Stimulated activated CD8-positive, alpha-beta memory T cell treated with anti-CD3 and anti-CD28 coated beads, Interleukin-12 subunit alpha, Interleukin-12 subunit beta, amount 100 ng/mL, for 24 hours (primary cell): Measurements from ENCODE around the gene SBNO2.

Experiments used
- DNase-seq: peaks from one replicate; pipeline ENCODE4 v3.0.0-alpha.2; 2020; ENCODE audit errors: extremely low read depth

The SBNO2 gene

GRCh38 chr19:1169921-1170885, 3.9 kb downstream of the SBNO2 start:
- DNase-seq = no peak

DNA sequence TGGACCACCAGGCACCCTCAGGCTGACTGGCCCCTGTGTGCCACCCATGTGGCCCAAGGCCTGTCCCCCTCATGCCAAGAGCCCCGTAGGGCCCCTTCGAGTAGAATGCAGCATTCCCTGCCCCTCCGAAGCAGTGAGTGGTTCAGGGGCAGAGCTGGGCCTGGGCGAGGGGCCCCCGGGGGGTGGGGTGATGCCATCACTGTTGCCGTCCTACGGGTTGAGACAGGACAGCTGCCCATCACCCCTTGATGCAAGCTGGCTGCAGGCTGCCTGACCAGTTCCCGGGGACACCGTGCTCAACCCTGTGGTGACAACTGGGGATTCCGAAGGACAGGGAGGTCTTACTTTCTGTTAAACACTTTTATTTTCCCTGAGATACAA, 4.7 kb downstream of the SBNO2 start:
- no peak for DNase-seq

DNA sequence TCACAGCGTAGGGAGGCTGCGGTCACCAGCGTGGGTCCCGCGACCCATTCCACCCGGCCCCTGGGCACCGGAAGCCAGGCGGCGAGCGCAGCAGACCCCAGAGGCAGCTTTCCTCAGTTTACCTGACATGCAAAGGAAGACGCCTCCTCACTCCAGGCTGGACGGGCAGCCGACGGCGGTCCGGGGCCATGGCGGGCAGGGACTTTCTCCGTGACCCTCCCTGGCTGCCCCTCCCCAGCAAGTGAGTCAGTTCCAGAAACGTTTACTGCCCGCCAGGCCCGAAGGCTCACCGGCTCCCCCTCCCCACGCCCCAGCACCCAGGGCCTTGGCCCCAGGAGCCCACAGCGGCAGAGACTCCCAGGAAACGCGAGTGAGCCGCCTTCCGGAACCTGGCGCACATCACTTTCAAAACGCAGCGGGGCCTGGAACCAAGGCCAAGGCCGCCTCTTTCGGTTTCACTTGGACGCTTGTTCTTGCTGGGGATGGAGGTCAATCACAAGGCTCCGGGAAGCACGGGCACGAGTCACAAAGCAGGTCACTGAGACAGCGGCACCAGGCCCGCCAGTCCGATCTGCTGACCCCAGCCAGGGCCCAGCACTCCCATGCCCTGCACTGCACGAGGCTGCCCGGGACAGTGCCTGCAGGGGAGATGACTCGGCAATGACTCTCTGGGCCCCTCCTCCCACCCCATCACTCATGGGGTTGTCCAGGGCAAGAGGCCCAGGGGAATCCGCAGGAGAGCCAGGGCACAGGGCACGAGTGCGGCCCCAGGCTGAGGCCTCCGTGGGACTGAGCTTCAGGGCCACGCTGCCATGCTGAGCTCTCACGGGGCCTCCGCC, 5.3 kb downstream of the SBNO2 start:
- no peak for DNase-seq

- no peak for DNase-seq
These were observed 6.1 kb downstream of the SBNO2 start for GRCh38 chr19:1167687-1168571.

DNA sequence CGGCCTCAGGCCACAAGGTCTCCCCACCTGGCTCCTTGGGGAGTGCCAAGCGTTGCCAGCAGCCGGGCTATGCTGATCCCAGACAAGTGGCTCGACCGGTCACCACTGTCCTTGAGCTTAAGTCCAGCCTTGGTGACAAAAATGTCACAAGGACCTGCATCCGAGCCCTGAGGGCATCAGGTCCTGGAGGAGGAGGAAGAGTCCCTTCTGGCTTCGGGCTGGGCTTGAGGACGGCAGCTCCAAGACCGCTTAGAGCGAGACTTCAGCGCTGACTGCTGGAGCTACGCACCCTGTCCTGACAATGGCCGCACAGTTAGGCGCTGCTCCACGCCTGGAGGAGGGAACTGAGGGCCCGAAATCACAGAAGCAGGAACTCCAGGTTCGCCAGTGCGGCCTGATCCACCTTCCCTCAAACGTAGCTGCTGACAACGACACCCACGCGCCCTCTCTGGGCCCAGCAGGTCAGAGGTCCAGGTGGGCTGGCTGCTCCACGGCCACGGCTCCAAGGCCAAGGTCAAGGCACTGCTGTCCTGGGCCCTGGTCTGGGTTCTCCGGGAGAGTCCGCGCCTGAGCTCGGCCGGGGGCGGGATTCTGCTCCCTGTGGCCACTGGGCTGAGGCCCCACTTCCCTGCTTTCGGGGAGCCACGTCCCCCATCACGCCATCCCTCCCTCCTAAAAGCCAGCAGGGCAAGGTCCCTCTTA, 7.0 kb downstream of the SBNO2 start:
- no peak for DNase-seq

DNA sequence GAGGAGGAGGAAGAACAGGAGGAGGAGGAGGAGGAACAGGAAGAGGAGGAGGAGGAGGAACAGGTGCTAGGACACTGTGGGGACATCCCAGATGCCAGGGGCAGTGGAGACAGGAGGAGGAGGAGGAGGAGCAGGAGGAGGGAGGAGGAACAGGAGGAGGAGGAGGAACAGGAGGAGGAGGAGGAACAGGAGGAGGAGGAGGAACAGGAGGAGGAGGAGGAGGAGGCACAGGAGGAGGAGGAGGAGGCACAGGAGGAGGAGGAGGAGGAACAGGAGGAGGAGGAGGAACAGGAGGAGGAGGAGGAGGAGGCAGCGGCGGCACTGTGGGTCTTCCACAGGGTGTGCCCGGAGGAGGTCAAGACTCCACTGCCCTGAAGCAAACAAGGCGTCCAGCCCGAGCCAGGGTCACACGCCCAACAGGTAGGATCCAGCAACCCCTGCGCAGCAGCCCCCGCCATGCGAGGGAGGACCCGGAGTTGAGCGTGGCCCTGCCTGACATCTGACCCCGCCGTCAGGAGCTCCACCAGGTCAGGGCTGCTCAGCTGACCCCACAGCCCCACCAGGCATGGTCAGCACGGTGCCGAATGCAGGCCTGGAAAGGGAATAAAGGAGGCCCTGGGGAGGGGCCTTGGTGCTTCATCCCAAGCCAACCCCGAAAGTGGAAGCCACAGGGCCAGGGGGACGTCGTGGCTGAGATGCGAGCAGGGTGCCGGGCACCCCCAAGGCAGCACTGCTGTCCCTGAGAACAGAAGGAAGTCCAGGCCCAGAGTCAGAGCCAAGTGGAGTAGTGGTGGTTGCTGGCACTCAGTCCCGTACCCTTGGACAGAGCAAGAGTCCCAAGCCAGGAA, 9.2 kb downstream of the SBNO2 start:
- DNase-seq = no peak

DNA sequence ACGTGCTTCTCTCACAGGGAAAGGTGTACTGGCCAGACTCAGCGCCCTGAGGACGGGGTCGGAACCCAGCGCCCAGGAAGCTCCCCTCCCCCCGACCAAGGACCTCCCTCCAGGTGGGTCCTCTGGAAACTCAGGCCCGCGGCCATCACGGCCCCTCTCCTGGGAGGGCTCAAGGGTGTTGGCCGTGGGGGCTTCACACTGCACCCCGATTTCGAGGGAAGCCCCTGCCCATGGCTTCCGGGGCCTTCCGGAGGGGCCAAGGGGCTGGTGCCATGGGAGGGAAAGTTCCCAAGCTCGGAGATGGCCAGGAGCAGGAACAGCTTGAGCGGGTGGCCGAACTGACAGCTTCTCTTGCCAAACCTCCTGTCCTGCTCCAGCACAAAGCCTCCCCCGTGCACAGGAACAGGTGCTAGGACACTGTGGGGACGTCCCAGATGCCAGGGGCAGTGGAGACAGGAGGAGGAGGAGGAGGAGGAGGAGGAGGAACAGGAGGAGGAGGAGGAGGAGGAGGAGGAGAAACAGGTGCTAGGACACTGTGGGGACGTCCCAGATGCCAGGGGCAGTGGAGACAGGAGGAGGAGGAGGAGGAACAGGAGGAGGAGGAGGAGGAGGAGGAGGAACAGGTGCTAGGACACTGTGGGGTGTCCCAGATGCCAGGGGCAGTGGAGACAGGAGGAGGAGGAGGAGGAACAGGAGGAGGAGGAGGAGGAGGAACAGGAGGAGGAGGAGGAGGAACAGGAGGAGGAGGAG, 10.0 kb downstream of the SBNO2 start:
- DNase-seq = no peak

DNA sequence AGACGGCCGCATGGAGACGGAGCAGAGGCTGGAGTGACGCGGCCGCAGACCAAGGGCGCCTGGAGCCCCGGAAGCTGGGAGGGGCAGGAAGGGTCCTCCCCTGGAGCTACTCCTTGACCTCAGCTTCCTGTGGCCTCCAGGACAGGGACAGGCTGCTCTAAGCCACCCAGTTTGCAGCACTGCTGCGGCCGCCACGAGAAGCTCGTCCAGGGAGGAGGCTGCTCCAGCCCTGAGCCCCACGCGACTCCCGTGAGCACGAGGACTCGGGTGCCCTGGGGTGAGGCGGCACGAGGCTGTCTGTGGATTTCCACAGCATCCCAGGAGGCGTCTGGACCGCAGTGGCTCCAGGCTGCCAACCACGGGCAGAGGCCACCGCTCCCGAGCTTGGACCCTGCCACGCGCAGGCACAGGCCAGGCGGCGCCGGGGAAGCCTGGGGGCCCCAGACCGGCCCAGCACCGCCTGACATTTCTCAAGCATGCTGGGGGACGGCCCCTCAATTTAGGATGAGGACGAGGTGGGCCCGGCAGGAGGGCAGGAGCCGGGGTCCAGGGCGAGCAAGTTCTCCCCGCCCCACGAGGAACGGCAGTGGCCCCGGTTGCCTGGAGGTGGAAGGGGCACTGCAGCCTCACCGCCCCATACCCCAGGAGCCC, 10.7 kb downstream of the SBNO2 start:
- DNase-seq = no peak

DNA sequence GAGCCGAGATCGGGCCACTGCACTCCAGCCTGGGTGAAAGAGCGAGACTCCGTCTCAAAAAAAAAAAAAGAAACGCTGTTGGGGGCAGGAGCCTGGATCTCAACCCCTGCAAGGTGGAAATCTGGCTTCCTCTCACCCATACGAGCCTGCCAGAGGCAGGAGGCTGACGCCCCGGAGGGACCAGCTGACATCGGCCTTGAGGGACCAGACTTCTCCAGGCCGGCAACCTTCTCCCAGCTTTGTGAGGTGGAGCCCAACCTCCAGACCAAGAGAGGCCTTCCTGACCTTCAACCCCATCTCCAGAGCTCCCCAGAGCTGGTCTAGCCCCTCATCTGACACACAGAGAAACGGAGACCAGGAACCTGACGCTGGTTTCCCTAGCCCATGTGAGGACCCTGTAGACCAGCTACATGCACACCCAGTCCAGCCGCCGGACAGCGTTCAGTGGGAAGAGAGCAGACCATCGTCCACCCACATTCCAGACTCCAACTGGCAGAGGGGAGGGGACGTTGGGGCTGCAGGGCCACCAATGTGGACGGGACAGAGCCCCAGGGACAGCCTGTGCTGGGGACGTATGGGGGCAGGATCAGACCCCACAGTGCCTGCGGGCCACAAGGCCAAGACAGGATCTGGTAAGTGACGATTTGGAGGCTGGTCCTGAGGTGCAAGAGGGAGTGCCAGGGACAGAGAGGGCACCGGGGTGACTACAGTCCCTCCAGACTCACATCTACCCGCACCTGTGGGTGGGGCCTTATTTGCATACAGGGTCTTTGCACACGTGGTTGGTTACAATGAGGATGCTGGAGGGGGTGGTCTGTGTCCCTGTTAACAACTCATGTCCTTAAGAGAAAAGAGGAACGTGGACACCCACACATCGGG, 11.4 kb downstream of the SBNO2 start:
- no peak for DNase-seq

DNA sequence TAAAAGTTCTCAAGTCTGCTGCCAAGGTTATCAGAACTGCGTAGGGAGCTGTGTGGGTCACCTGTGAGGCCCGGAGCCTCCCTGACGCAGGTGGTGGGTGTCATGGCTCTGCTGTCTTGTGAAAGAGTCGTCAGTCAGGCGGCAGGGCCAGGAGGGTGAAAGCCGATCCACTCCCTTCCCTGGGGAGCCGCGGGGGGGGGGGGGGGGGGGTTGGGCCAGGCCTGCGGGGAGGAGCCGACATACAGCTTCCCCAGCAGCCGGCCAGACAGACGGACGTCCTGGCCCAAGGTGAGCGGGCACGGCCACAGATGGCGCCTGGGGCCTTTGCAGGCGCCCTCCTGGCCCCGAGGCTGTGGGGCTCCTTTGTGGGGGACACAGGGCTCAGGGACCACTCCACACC, 12.4 kb downstream of the SBNO2 start:
- no peak for DNase-seq

DNA sequence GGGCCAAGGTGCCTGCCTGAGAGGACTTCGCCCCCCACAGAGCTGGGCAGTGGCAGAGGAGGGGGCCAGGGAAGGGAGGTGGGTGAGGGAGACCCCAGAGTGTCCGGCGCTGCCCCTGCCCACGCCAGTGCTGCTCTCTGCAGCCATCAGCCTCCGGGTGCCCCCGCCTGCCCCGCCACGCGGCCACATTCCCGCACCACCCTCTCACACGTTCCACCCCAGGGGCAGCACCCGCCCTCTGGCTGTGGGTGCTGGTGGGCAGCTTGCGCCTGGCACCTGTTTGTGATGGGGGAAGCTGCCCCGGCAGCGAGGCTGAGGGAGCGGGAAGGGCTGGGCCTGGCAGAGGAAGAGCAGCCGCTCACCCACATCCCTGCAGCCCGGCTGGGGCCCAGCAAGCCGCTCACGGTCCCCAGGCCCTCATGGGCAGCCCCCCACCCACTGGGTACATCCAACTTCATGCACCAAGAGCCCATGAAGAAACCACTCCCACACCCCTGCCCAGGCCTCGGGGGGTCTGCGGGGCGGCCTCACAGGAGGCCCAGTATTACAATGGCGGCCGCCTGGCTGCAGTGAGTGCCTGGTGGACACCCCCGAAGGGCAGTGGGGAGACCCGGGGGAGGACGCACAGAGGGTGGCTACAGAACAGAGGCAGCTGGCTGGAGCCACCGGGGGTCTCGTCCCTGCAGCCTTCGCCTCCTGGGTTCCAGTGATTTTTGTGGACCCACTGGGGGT, 14.0 kb downstream of the SBNO2 start:
- no peak for DNase-seq

DNA sequence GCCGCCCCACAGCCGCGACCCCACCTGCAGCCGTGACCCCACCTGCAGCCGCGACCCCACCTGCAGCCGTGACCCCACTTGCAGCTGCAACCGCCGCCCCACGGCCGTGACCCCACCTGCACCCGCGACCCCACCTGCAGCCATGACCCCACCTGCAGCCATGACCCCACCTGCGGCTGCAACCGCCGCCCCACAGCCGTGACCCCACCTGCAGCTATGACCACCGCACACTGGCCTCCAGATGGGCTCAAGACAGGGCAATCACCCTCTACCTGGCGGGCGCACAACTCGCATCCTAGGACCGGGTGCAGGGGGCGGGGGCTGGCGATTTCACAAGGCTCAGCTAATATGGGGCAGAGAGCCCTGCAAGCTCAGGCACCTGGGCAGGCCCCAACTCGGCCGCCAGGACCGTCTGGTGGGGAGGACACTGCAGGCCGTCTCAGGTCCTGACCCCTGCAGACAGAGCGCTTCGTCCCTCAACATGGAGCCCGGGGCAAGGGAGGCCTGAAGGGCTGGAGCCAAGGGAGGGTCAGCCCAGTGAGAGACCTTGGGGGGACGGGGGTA, 15.1 kb downstream of the SBNO2 start:
- DNase-seq = no peak

DNA sequence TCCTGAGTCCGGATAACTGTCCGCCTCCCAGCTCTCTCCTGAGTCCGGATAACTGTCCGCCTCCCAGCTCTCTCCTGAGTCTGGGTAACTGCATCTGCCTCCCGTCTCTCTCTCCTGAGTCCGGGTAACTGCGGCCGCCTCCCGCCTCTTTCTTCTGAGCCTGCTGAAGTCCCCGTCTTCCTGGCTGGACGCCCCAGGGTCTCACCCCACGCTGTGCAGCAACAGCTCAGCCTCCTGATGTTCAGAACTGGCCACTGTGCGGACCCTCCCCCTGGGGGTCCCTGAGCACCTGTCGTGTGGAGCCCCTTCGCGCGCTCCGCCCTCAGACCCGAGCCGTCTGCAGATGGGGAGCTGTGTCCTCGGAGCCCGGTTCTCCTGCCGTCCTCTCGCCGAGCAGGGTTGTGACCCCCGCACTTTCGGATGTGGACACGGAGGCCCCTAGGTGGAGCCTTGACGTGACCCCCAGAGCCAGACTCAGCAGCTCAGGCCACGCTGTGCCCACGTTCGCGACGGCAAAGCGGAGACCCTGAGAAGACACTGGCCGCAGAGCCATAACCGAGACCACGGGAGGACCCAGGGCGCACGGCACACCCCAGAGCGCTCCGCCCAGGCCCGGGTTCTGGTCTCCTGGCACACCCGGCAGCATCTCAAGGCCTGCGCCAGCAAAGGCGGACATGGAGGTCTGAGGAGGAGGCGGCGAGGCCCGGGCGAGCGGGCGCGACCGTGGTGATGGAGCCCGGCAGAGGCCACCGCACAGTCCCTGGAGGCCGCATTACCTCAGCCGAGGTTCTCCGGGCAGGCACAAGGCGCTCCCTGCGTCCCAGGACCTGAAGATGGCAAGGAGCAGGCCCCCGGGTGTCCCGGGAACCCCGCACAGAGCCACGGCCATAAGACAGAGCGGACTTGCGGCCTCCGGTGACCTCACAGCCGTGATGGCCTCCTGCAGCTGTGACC, 15.9 kb downstream of the SBNO2 start:
- DNase-seq = no peak

DNA sequence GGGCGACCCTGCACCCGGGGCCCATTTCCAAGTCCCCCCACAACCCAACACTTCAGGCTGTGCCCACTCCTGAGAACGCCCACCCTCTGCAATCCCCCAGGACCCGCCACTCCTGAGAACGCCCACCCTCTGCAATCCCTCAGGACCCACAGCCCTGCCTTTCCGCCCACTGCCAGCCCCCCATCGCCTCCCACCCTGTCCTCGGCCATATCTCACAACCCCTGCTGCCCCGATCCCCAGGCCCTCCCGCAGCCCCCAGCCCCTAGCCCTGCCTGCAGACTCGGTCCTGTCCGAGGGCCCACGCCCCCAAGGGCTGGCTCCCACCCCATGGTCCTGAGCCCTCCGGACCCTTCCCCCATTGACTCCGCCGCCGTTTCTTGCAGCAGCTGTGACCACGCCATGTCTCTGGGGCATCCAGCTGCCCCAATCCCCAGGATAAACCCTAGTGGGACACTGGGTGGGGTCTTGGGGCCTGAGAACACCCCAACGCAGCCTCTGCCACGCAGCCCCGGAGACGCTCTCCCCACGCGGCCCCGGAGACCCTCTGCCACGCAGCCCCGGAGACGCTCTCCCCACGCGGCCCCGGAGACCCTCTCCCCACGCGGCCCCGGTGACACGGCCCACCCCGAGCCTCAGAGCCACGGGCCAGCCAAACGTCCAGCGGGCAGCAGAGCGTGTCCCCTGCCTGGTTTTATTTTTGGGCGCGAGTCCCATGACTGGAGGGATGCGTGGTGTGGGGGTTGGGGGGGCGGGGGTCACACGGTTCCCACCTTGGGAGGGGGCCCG, 17.0 kb downstream of the SBNO2 start:
- no peak for DNase-seq

DNA sequence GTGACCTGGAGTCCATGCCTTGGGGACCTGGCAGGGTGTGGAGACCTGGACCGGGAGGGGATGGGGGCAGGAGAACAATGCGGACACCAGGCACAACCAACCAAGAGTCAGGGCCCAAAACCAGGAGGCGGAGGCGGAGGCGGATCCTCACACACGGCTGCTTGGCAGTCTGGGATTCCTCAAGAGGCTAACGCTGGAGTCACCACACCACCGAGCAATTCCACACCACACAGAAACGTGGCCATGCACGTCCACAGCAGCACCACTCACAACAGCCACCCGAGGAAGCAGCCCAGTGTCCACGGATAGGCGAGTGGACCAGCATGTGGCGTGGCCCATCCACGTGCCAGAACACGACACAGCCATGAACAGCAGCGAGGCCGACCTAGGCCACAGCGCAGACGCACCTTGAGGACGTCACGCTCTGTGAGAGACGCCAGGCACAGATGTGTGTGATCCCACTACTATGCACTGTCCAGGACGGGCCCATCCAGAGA, 17.7 kb downstream of the SBNO2 start:
- no peak for DNase-seq
